ENCODE results near the gene WDR27. TPM values are rescaled to one million over a fixed set of nuclear protein-coding genes. Genes with fewer than 3 reads are reported as not detected.
"Not testable (repeated sequence)": the region's sequence is repeated elsewhere in the genome, so short reads cannot be mapped to it uniquely, and the experiment has no call there.

Gene WDR27
- total RNA-seq, 1 donor from 2014 or later, result 70.6 TPM

DNA sequence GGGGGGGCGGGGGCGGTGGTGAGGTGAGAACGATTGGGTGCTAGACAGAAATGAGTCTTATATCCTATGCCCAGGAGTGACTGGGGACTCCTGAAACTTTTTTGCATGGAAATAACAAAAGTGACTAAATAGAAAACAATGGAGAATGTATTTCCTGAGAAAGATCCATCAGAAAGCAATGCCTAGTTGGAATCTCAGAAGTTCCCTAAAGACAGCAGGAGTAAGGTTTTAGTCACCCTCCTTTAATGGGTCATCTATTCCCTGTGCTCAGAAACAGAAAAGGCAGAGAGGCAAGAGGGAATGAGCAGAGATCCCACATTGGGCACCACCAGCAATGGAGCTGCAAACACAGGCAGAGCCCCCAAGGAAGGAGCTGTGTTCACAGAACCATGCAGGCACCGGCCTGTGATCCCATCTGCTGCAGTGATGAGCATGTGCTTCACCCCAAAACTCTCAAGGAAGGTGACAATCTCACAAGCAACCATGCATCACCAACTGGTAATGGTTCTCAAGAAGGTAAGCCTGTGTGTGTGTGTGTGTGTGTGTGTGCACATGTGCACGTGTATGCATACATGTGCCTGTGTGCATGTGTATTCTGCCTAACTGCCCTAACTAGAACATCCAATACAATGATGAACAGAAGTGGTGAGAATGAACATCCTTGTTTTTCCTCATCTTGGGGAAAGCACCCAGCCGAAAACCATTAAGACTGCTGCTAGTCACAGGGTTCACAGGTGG, 168.4 kb downstream of the WDR27 start:
- no peak for DNase-seq (ENCODE audit: extremely low read depth, low read depth, low spot score)

DNA sequence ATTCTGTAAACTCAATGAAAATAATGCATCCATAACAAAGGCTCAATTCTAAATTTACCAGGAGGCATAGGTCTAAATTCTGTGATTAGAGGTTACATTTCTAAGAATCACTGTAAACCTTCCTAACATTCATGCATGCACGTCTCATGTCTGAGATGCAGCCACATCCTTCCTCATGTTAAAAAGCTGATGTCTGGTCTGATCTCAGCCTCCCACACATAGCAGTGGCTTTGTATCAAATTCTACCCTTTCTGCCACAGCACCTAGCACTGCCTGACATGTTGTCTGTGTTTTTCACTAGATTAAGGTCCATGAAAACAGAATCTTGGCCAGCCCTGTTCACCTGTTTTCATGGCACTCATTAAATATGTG, 171.1 kb downstream of the WDR27 start:
- no peak for DNase-seq (ENCODE audit: extremely low read depth, low read depth, low spot score)

DNA sequence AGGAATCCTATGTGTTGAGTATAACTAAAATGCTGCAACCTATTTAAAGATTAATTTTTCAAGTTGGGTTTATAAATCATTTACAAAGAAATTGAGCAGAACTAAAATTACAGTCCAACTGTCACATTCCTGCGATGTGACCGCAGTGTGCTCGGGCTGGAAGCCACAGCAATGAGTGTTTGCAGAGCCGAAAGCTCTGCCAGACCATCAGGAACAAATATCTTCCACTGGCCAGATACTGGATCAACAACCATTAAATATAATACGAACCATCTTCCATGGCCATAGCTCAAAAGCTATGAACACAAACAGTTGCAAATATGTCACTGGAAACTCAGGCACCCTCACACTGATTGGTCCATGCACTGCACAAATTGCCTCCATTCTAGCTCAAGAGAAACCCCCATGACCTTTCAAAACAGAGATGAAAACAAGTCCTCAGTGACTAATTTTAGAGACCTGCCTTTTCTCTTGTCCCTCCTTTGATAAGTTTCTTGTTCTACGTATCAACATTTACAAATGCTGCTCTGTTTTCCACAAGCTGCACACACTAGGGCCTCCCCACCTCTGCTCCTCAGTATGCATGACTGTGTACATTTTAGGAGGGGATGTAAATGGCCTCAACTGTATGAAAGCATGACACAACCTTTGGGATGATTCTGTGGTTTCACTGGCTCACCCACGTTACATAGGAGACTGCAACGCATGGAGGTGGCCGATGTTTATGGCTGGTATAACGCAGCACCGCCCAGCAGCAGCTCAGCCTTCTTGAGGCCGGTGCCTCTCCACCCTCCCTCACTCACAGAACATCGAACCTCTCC, 171.7 kb downstream of the WDR27 start:
- DNase-seq (ENCODE audit: extremely low read depth, low read depth, low spot score), result no peak

DNA sequence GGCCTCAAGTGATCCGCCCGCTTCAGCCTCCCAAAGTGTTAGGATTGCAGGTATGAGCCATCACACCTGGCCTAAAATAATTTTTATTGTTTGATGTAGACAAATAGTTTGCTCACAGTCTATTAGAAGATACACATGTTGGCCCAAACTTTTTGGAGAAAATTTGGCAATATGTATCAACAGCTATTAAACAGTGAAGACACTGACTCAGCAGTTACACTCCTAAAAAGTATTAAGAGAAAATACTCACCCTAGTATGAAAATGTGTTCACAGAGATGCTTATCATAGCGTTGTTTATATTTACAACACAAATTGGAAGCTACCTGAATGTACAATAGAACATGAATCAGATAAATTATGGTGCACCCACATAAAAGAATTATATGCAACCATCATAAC, 173.1 kb downstream of the WDR27 start:
- no peak for DNase-seq (ENCODE audit: extremely low read depth, low read depth, low spot score)

DNA sequence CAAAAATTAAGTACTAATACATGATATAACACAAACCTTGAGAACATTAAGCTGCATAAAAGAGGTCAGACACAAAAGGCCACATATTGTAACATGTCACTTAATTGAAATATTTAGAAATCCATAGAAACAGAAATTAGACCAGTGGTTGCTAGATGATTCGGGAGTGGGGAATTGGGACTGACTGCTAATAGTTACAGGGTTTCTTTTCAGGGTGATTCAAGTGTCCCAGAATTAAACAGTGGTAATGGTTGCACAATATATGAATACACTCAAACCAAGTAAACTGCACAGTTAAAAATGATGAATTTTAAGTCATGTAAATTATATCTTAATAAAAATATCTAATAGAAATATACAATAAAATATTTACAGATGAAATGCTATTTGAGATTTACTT, 174.5 kb downstream of the WDR27 start:
- DNase-seq (ENCODE audit: extremely low read depth, low read depth, low spot score), result no peak

DNA sequence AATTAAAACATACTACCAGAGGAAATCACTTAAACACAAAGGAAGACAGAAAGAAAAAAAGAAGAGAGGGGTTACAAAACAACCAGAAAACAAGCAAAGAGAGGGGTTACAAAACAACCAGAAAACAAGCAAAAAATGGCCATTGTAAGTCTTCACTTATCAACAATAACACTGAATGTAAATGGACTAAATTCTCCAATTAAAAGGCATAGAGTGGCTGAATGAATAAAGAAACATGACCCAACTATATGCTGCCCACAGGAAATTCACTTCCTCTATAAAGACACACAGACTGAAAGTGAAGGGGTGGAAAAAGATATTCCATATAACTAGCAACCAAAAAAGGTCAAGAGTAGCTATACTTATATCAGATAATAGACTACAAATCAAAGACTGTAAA, 180.0 kb downstream of the WDR27 start:
- DNase-seq (ENCODE audit: extremely low read depth, low read depth, low spot score), result no peak

DNA sequence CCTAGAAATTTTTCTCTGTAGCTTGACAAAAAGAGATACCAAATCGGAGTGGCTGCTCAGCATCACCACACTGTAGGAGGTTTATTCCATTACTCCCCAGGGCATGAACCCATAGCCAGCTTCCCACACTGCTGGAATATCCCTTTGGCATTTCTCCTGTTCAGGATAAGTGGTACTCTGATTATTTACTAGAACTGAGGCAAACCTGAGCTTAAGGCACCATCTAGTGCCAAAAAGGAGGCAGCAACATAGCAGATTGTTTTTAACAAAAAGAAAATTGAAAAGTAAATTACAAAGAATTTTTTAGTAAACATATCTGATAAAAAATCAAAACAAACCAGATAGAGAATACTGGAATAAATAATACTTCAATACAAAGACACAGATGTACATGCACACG, 181.7 kb downstream of the WDR27 start:
- no peak for DNase-seq (ENCODE audit: extremely low read depth, low read depth, low spot score)

DNA sequence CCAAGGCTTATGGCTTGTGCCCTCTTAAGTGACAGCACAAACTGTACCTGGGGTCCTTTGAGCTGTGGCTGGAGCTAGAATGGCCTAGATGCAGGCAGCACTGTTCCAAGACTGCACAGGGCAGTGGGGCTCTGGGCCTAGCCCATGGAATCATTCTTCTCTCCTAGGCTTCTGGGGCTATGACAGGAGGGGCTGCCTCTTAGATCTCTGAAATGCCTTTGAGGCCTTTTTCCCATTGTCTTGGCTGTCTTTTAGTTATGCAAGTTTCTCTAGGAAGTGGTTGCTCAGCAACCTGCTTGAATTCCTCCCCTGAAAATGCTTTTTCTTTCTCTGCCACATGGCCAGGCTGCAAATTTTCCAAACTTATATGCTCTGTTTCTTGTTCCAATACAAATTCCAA, 183.4 kb downstream of the WDR27 start:
- DNase-seq (ENCODE audit: extremely low read depth, low read depth, low spot score), result no peak

DNA sequence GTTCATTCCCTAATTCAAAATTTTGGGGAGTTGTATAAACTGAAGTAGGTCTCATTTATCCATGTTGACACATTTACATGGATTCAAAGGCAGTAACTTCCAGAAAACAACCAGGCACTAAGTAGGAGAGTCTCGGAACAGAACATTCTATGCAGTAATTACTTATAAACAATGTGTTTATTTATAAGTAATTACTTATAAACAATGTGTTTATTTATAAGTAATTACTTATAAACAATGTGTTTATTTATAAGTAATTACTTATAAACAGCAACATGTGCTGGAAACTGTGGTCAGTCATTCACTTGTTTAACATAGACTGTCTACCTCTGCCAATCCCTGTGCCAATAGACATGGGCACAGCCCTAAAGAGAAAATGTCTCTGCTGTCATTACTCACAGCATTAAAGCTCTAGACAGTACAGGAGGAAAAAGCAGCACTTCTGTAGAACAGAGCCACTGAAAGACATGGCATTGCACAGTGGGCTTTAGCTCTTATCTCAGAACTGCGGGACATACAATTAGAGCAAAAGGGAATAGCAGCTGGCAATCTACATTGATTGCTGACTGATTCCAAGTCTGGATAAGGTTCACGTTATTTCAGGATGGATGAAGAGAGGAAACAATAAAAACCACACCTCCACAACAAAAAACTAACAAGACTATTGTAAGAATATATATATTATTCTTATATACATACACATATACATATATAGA, 188.2 kb downstream of the WDR27 start:
- no peak for DNase-seq (ENCODE audit: extremely low read depth, low read depth, low spot score)

DNA sequence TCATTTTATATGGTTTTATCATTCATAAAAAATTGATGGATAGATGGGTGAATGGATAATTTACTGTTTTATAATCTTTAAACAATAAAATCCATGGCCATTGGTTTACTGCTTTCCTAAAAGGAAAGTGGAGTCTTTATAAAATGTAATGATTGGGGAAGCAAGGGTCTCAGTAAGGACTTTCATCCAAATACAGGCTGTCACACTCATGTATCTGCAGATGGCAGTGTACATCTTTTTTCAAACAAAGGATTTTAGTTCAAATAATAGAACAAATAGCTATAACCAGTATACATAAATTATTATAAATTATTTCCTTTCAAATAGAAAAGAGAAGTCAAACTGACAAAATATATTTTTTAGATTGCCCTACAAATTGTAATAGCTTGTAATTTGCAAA, 190.0 kb downstream of the WDR27 start:
- DNase-seq (ENCODE audit: extremely low read depth, low read depth, low spot score), result not testable (repeated sequence)

DNA sequence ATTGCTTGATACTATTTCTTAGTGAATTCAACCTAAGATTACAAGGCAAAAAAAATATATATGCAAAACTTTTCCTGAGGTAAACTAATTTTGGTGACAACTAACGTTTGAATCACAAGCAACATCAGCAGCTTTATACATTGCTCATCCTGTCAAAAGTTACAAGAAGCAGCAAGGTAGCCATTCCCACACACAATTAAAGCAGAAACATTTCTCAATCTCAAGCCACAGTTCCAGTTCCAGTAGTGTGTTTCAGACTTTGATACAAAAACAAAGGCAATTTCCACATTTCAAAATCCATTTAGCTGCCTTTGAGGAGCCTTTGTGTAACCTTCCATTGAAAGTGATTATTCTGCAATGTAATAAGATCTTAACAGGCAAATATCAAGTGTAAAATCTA, 191.0 kb downstream of the WDR27 start:
- no peak for DNase-seq (ENCODE audit: extremely low read depth, low read depth, low spot score)

DNA sequence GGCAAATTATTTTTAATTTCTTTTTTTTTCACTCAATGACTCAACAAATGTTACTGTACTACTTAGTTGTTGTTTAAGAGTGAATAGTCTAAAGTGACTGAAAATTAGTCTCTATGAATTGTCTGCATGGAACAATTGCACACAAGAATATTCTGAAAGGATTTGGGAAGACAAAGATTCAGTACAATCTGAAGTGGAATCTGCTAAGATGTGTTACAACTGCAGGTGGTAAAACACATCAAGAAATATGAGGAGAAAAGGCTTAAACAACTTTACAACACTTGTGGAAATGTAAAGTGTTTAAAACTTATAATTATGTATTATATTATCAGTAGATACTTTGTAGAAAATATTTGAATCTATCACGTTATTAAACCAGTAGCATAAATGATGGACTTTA, 193.4 kb downstream of the WDR27 start:
- no peak for DNase-seq (ENCODE audit: extremely low read depth, low read depth, low spot score)

DNA sequence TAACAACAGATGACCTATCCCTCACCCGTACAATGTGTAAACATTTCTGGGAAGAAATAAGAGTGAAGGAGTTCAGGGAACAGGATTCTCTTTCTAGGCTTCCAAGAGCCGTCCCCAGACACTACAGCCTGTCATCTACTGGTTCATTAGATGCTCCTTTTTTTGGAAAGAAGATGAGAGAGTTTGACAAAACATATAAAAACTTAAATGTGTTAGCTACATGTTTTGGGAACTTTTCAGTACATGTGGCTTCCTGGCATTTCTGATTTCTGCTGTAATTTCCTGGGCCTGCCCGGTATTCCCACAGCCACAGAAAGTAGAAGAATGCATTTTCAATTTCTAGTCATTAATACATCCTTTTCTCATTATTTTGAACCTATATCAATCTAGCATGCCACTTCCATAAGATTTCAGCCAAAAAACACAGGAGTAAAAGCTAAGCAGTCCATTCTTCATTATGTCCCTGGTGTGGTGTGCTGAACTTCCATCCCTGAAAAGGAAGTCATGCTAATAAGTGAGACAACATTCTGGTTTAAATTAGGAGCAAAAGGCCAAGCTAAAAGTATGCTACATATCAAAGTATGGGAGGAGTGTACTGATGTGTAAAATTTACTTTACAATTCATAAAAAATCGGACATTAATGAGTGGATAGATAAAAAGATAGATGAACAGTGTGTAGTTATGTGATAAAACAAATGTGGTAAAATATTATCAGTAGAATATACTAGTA, 198.2 kb downstream of the WDR27 start:
- no peak for DNase-seq (ENCODE audit: extremely low read depth, low read depth, low spot score)

DNA sequence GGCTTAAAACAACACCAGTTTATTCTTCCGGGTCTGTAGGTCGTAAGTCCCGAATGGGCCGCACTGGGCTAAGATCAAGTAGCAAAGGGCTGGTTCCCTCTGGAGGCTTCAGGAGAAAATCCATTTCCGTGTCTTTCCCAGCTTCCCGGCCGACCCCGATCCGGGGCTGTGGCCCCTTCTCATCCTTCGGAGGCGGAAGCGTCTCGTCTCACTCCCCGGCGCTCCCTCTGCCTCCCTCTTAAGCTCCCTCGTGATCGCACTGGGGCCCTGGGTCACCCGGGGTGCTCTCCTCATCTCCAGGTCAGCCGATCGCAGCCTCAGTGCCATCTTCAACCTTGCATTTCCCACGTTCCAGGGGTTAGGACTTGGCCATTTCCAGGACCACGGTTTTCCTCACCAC, 199.4 kb downstream of the WDR27 start:
- no peak for DNase-seq (ENCODE audit: extremely low read depth, low read depth, low spot score)

DNA sequence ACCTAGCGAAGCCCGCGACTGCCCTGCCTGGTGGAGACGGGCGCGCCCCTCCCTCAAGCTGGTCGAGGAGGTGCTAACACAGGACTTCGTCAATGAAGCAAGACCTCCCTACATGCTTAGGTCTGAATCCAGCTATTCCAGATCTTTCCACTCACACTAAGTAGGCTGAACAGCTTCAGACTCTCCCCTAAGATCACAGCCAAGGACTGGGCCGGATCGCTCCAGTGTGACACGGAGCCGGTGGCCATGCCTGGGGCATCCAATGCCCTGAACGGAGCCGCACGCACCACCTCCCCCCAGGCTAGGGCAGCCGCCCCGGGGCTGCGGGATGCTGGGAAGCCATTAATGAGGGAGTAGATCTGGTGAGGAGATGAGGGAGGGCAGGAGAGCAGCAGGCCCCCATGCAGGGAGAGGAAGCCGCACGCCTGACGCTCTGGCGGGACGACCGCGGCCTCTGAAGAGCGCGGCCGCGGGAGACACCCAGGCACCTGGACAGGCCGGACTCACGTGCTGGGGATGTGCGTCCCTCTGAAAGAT, 200.0 kb downstream of the WDR27 start:
- DNase-seq (ENCODE audit: extremely low read depth, low read depth, low spot score), result no peak

DNA sequence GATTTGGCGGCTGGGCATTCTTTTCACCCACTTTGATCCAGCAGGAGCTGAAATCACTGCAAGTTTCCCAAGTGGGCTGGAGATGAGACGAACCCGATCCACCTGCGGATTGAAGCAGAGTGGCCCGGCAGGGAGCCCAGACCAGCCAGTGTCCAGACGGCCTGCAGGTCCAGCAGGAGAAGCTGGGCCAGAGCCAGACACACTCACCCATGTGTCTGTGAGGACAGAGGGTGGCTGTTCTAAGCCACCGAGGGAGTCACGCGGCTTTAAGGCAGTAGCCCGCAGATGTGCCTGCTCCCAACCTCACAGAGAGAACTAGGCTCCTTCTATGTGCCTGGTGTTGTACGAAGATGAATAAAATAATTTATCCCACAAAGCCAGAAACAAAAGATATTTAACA, 200.7 kb downstream of the WDR27 start:
- DNase-seq (ENCODE audit: extremely low read depth, low read depth, low spot score), result no peak

DNA sequence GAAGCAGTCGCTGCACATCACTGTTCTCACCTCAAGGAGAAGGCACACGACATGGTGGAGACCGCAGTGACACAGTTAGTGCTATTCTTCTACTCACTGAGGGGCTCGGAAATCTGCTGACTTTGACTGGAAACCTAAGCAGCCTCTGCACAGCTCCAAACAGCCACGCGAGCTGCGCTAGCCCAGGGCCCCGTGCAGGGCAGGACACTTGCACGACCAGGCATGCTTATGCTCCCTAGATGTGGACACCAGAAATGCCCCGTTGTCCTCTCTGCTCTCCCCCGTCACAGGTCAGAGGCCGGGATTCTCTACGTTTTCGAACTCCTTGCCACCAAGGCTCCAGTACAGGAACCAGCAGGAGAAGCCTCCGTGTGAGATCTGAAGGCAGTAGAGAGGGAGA, 201.1 kb downstream of the WDR27 start:
- DNase-seq (ENCODE audit: extremely low read depth, low read depth, low spot score), result no peak

DNA sequence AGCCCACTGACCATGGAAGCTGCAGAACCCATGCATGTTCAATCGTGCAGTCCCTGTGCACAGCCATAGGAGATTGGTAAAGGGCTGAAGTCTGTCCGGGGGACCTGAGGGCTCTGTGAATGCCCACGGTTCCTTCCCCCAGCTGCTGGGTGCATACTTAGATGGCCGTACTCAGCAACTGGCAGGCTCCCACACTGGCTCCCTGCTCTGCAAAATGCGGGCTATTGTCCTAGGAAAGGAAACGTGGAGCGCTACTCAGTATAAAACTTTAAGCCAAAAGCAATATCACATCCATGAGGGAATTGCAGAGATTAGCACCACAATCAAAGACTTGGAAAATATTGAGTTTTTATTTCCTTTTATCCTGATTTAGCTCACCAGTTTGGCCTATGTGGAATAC, 202.0 kb downstream of the WDR27 start:
- DNase-seq (ENCODE audit: extremely low read depth, low read depth, low spot score), result no peak

DNA sequence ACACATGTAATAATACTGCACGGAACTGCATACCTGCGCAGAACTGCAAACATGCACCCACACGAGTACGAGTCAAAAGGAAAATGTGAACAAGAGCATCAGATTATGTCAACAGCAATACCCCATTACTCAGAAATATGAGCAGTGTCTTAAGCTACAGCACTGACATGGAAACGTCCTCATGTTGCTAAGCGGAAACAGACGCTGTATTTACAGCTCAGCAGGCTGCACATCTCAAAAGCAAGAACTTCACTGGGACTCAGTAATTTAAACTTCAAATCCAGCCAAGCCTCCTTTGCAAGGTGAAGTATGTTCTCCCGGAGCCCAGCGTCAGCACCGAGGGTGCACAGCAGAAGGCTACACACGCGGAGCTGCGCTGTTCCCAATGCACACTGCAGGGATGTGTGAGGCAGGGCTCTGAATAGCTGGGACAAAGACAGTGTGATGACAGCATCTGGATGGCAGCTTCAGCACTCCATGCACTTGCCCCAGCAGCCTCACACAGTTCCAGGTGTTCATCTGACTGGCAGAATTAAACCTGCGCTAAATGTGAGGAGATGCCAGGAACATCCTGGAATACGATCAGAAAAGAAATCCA, 202.8 kb downstream of the WDR27 start:
- no peak for DNase-seq (ENCODE audit: extremely low read depth, low read depth, low spot score)

DNA sequence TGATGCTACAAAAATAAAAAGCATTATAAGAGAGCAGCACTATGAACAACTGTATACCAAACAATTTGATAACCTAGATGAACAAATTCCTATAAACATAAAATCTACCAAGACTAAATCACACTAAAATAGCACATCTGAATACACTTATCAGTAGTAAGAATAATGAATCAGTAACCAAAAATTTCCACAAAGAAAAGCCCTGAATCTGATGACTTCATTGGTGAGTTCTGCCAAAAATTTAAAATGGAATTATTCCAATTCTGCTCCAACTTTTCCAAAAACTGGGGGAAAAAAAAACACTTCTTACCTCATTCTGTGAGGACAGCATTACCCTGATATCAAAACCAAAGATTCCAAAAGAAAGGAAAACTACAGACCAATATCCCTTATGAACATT, 206.2 kb downstream of the WDR27 start:
- DNase-seq (ENCODE audit: extremely low read depth, low read depth, low spot score), result no peak

All from glomerular endothelial cell (primary cell).